ENCODE results near the gene MEA1.

MEA1 gene

GRCh38 chr6:43038727-43039126 lies 25.0 kb upstream of the MEA1 start:
- no peak for DNase-seq (ENCODE audit: low spot score)

- no peak for DNase-seq (ENCODE audit: low spot score)
These were observed 24.0 kb upstream of the MEA1 start for GRCh38 chr6:43037706-43038105.

- no peak for DNase-seq (ENCODE audit: low spot score)
These were observed 23.5 kb upstream of the MEA1 start for GRCh38 chr6:43037197-43037596.

- DNase-seq (ENCODE audit: low spot score), result no peak
These were observed 23.0 kb upstream of the MEA1 start for GRCh38 chr6:43036712-43037111.

GRCh38 chr6:43035495-43036194 lies 21.9 kb upstream of the MEA1 start:
- no peak for DNase-seq (ENCODE audit: low spot score)

- DNase-seq (ENCODE audit: low spot score), result no peak
These were observed 20.4 kb upstream of the MEA1 start for GRCh38 chr6:43034190-43034525.

GRCh38 chr6:43033496-43034189 lies 19.9 kb upstream of the MEA1 start:
- no peak for DNase-seq (ENCODE audit: low spot score)

GRCh38 chr6:43032326-43032725 lies 18.6 kb upstream of the MEA1 start:
- DNase-seq (ENCODE audit: low spot score), result no peak

GRCh38 chr6:43029120-43029519 lies 15.4 kb upstream of the MEA1 start:
- DNase-seq (ENCODE audit: low spot score), result no peak

GRCh38 chr6:43026365-43026764 lies 12.6 kb upstream of the MEA1 start:
- no peak for DNase-seq (ENCODE audit: low spot score)

- DNase-seq (ENCODE audit: low spot score), result no peak
These were observed 10.7 kb upstream of the MEA1 start for GRCh38 chr6:43024436-43024835.

GRCh38 chr6:43021270-43022047 lies 7.7 kb upstream of the MEA1 start, which contains the start of gene RRP36:
Gene RRP36, plus strand, starts transcription at chr6:43021623. Its CDS starts 32 bp downstream, at chr6:43021655.
- peak; percentile 63 for DNase-seq (ENCODE audit: low spot score)

- no peak for DNase-seq (ENCODE audit: low spot score)
These were observed 7.1 kb upstream of the MEA1 start for GRCh38 chr6:43020847-43021246.

- DNase-seq (ENCODE audit: low spot score), result no peak
These were observed 6.4 kb upstream of the MEA1 start for GRCh38 chr6:43020052-43020705.

GRCh38 chr6:43019152-43019551 lies 5.4 kb upstream of the MEA1 start:
- no peak for DNase-seq (ENCODE audit: low spot score)

- no peak for DNase-seq (ENCODE audit: low spot score)
These were observed 3.2 kb upstream of the MEA1 start for GRCh38 chr6:43016943-43017334.

GRCh38 chr6:43016176-43016942 lies 2.6 kb upstream of the MEA1 start:
- no peak for DNase-seq (ENCODE audit: low spot score)

- DNase-seq (ENCODE audit: low spot score), result no peak
These were observed 726 bp upstream of the MEA1 start for GRCh38 chr6:43014434-43014909.

- DNase-seq (ENCODE audit: low spot score), result no peak
These were observed 476 bp downstream of the MEA1 start for GRCh38 chr6:43013097-43013842.

GRCh38 chr6:43012364-43012763 lies 1.4 kb downstream of the MEA1 start:
- no peak for DNase-seq (ENCODE audit: low spot score)

- DNase-seq (ENCODE audit: low spot score), result no peak
These were observed 2.5 kb downstream of the MEA1 start for GRCh38 chr6:43011207-43011606.

Measured in SW480 (cell line).